ENCODE results near the gene MPL.

GRCh38 chr1:43319288-43319687 is 18.3 kb upstream of the MPL start:
- TF ChIP-seq POLR2A (IDR thresholded peaks at IDR 0.05; ENCODE audit: low read length) (no peak), GATA1 (IDR thresholded peaks at IDR 0.05; ENCODE audit: low read depth, low read length) (no peak)
